H9 (cell line): ENCODE data around the gene VSIG2. TPM values are rescaled to one million over a fixed set of nuclear protein-coding genes. Genes with fewer than 3 reads are reported as not detected.

ENCODE experiments used
- DNase-seq: peaks from one replicate; pipeline ENCODE4 v3.0.0-alpha.2; 2017
- H2AFZ ChIP-seq: one replicate; pipeline ENCODE4 v1.6.1; 2013; ENCODE audit warnings: mild to moderate bottlenecking, low read length, control low read depth, moderate library complexity
- H2AK5ac ChIP-seq: 2 replicates; pipeline ENCODE4 v1.6.1; 2013; ENCODE audit warnings: low read length, control low read depth, mixed read lengths; ENCODE audit not compliant: insufficient read length
- H2BK120ac ChIP-seq: one replicate; pipeline ENCODE4 v1.6.1; 2013; ENCODE audit warnings: low read depth, mild to moderate bottlenecking, low read length, control low read depth, inconsistent platforms; ENCODE audit not compliant: poor library complexity, severe bottlenecking
- H2BK12ac ChIP-seq: 2 replicates; pipeline ENCODE4 v1.6.1; 2013; ENCODE audit warnings: low read length, control low read depth, mixed read lengths, low read depth; ENCODE audit not compliant: insufficient read length
- H2BK15ac ChIP-seq: 2 replicates; pipeline ENCODE4 v1.6.1; 2013; ENCODE audit warnings: low read depth, low read length, control low read depth
- H2BK20ac ChIP-seq: one replicate; pipeline ENCODE4 v1.6.1; 2013; ENCODE audit warnings: low read depth, mild to moderate bottlenecking, low read length, control low read depth, inconsistent platforms; ENCODE audit not compliant: poor library complexity, severe bottlenecking
- H2BK5ac ChIP-seq: 2 replicates; pipeline ENCODE4 v1.6.1; 2013; ENCODE audit warnings: low read length, control low read depth, mixed read lengths; ENCODE audit not compliant: insufficient read length
- H3K14ac ChIP-seq: 2 replicates; pipeline ENCODE4 v1.6.1; 2013; ENCODE audit warnings: low read length, control low read depth; ENCODE audit not compliant: insufficient read depth
- H3K18ac ChIP-seq: 2 replicates; pipeline ENCODE4 v1.6.1; 2013; ENCODE audit warnings: low read depth, mild to moderate bottlenecking, mixed read lengths, low read length, control low read depth; ENCODE audit not compliant: insufficient read length
- H3K23ac ChIP-seq: 2 replicates; pipeline ENCODE4 v1.6.1; 2013; ENCODE audit warnings: low read length, control low read depth, mixed read lengths, low read depth; ENCODE audit not compliant: insufficient read length
- H3K23me2 ChIP-seq: 2 replicates; pipeline ENCODE4 v1.6.1; 2013; ENCODE audit warnings: low read depth, mild to moderate bottlenecking, mixed read lengths, low read length, control low read depth; ENCODE audit not compliant: insufficient read length, poor library complexity, severe bottlenecking
- H3K27ac ChIP-seq: 2 replicates; pipeline ENCODE4 v1.5.1; 2013; ENCODE audit warnings: low read length, control low read depth, mixed read lengths, low read depth; ENCODE audit not compliant: insufficient read length
- H3K27me3 ChIP-seq: 2 replicates; pipeline ENCODE4 v1.6.1; 2013; ENCODE audit warnings: low read length, control low read depth, inconsistent platforms; ENCODE audit not compliant: insufficient read depth
- H3K4ac ChIP-seq: 2 replicates; pipeline ENCODE4 v1.6.1; 2013; ENCODE audit warnings: low read depth, mild to moderate bottlenecking, control low read depth, inconsistent platforms, low read length, moderate library complexity
- H3K4me1 ChIP-seq: 2 replicates; pipeline ENCODE4 v1.6.1; 2013; ENCODE audit warnings: low read length, control low read depth, inconsistent platforms; ENCODE audit not compliant: insufficient read depth
- H3K4me2 ChIP-seq: 2 replicates; pipeline ENCODE4 v1.6.1; 2013; ENCODE audit warnings: low read length, control low read depth, mixed read lengths; ENCODE audit not compliant: insufficient read length, insufficient read depth
- H3K56ac ChIP-seq: 2 replicates; pipeline ENCODE4 v1.6.1; 2013; ENCODE audit warnings: low read depth, mild to moderate bottlenecking, mixed read lengths, low read length, control low read depth; ENCODE audit not compliant: insufficient read length
- H3K79me1 ChIP-seq: 2 replicates; pipeline ENCODE4 v1.6.1; 2013; ENCODE audit warnings: low read depth, mild to moderate bottlenecking, moderate library complexity, low read length, control low read depth, inconsistent platforms; ENCODE audit not compliant: insufficient read depth, poor library complexity, severe bottlenecking
- H3K79me2 ChIP-seq: 2 replicates; pipeline ENCODE4 v1.6.1; 2013; ENCODE audit warnings: low read length, control low read depth, inconsistent platforms; ENCODE audit not compliant: insufficient read depth
- H3K9ac ChIP-seq: 2 replicates; pipeline ENCODE4 v1.6.1; 2013; ENCODE audit warnings: low read length, control low read depth, mixed read lengths; ENCODE audit not compliant: insufficient read length; ENCODE audit errors: extremely low read depth
- H3K9me3 ChIP-seq: one replicate; pipeline ENCODE4 v1.6.1; 2013; ENCODE audit warnings: low read depth, low read length, inconsistent platforms; ENCODE audit not compliant: control insufficient read depth
- H3T11ph ChIP-seq: one replicate; pipeline ENCODE4 v1.6.1; 2013; ENCODE audit warnings: mild to moderate bottlenecking, low read length, control low read depth, inconsistent platforms
- H4K20me1 ChIP-seq: one replicate; pipeline ENCODE4 v1.6.1; 2013; ENCODE audit not compliant: control insufficient read depth, insufficient read length, insufficient read depth
- H4K5ac ChIP-seq: 2 replicates; pipeline ENCODE4 v1.6.1; 2013; ENCODE audit warnings: low read depth, mild to moderate bottlenecking, mixed read lengths, low read length, control low read depth; ENCODE audit not compliant: insufficient read length
- H4K8ac ChIP-seq: replicated peaks from 2 replicates; pipeline ENCODE4 v1.6.1; 2013; ENCODE audit warnings: low read length, control low read depth, mixed read lengths, low read depth; ENCODE audit not compliant: insufficient read length
- H4K91ac ChIP-seq: 2 replicates; pipeline ENCODE4 v1.6.1; 2013; ENCODE audit warnings: low read depth, mild to moderate bottlenecking, moderate library complexity, mixed read lengths, low read length, control low read depth; ENCODE audit not compliant: insufficient read length
- H3K27ac Mint-ChIP-seq, 3 experiments: 2 replicates in 2 of 3; 3 replicates in 1 of 3; pipeline ENCODE4 v1.8.0; 2020 to 2021; ENCODE audit warnings: mixed read lengths in 3 of 3, mild to moderate bottlenecking in 1 of 3, moderate library complexity in 1 of 3
- H3K27me3 Mint-ChIP-seq: 2 replicates; pipeline ENCODE4 v1.8.0; 2021; ENCODE audit warnings: low read depth, mild to moderate bottlenecking, moderate library complexity, mixed read lengths
- H3K36me3 Mint-ChIP-seq, 3 experiments: 2 replicates in 2 of 3; 3 replicates in 1 of 3; pipeline ENCODE4 v1.8.0; 2020 to 2021; ENCODE audit warnings: low read depth in 3 of 3, mixed read lengths in 3 of 3; ENCODE audit not compliant: insufficient read depth in 1 of 3
- H3K4me1 Mint-ChIP-seq, 2 experiments: 2 replicates each; pipeline ENCODE4 v1.8.0; 2020; ENCODE audit warnings: mixed read lengths in 2 of 2
- H3K4me3 Mint-ChIP-seq, 2 experiments: 2 replicates in 1 of 2; 3 replicates in 1 of 2; pipeline ENCODE4 v1.8.0; 2020 to 2021; ENCODE audit warnings: mild to moderate bottlenecking in 2 of 2, mixed read lengths in 2 of 2, moderate library complexity in 1 of 2
- H3K9me3 Mint-ChIP-seq, 2 experiments: 2 replicates in 1 of 2; 3 replicates in 1 of 2; pipeline ENCODE4 v1.8.0; 2020; ENCODE audit warnings: mild to moderate bottlenecking in 2 of 2, mixed read lengths in 2 of 2, moderate library complexity in 1 of 2
- WGBS: extraction: QIAGEN DNeasy Blood & Tissue Kit; methylation state at CpG from one replicate; pipeline ENCODE4 v1.1.7; 2013; ENCODE audit warnings: missing lambda C conversion rate, low lambda C conversion rate, mixed read lengths; ENCODE audit not compliant: insufficient read length; ENCODE audit errors: extremely low coverage; 5-methylcytosine and 5-hydroxymethylcytosine counted together
- total RNA-seq: library from RNA; stranded (reverse); gene quantifications from 2 replicates; pipeline ENCODE4 v1.2.1, GENCODE V29; 2021
- TF ChIP-seq, protein P1 (sequence below): fragments of 200-600 bp; sonication (generic); conservative IDR thresholded peaks from 3 replicates; pipeline ENCODE4 v1.8.0; 2021; ENCODE audit warnings: antibody characterized with exemption, mild to moderate bottlenecking

Gene VSIG2
- total RNA-seq, 1 experiment from 2014 or later: not detected

DNA sequence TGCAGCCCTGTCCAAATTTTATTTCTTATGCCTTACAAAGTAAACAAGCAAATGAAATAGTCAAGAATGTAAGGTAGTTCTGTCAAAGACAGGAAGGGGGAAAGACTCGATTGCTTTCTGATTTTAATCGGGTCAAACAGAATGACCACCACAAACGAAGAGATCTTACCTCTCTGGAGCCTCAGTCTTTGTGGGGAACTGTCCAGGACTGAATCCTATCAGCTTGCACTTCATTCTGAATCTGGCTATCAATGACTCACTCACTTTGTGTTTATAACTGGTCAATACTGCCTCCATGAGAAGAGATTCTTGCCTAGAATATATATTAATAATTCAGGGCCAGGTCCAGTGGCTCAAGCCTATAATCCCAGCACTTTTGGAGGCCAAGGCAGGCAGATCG lies 30.9 kb upstream of the VSIG2 start:
- H3K27ac Mint-ChIP-seq: peak overlapping the region in 1 of 3 experiments; percentile 18; a peak in 1 of 7 replicates
- Histone ChIP-seq H4K8ac (no peak overlapping the region), H2BK120ac (no peak overlapping the region), H2BK12ac (no peak overlapping the region), H4K91ac (no peak overlapping the region), H2AK5ac (no peak overlapping the region), H3K56ac (no peak overlapping the region), H3K27me3 (no peaks in the 10 kb centered on the region; the same call in 1 of the 2 replicates), H3K4me1 (no peaks in the 10 kb centered on the region), H3K79me2 (peaks cover 5% of the 10 kb centered on the region; the same call in 1 of the 2 replicates), H3K9ac (no peak overlapping the region), H3T11ph (no peak overlapping the region), H4K5ac (no peak overlapping the region), H3K27ac (no peak overlapping the region), H2BK20ac (no peak overlapping the region), H3K4ac (no peak overlapping the region), H3K14ac (no peak overlapping the region), H3K23ac (no peak overlapping the region), H3K79me1 (peaks cover 4% of the 10 kb centered on the region), H3K23me2 (no peaks in the 10 kb centered on the region), H2AFZ (no peak overlapping the region), H2BK15ac (no peak overlapping the region), H2BK5ac (no peak overlapping the region), H3K4me2 (no peak overlapping the region), H3K9me3 (no peaks in the 10 kb centered on the region), H4K20me1 (no peaks in the 10 kb centered on the region), H3K18ac (no peak overlapping the region)
- TF ChIP-seq, protein P1, sequence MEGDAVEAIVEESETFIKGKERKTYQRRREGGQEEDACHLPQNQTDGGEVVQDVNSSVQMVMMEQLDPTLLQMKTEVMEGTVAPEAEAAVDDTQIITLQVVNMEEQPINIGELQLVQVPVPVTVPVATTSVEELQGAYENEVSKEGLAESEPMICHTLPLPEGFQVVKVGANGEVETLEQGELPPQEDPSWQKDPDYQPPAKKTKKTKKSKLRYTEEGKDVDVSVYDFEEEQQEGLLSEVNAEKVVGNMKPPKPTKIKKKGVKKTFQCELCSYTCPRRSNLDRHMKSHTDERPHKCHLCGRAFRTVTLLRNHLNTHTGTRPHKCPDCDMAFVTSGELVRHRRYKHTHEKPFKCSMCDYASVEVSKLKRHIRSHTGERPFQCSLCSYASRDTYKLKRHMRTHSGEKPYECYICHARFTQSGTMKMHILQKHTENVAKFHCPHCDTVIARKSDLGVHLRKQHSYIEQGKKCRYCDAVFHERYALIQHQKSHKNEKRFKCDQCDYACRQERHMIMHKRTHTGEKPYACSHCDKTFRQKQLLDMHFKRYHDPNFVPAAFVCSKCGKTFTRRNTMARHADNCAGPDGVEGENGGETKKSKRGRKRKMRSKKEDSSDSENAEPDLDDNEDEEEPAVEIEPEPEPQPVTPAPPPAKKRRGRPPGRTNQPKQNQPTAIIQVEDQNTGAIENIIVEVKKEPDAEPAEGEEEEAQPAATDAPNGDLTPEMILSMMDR: no peak
- H3K36me3 Mint-ChIP-seq: peaks cover 0 to 2% (median 0%) of the 10 kb centered on the region in 3 experiments; a peak in 3 of 7 replicates
- H3K4me1 Mint-ChIP-seq: peaks cover 2 to 7% of the 10 kb centered on the region in 2 experiments; a peak in 2 of 4 replicates
- WGBS: no CpG with 5 or more reads among the region's 4 CpGs
- DNase-seq: no peak
- no peaks in the 10 kb centered on the region for H3K9me3 Mint-ChIP-seq
- H3K27me3 Mint-ChIP-seq: no peaks in the 10 kb centered on the region
- H3K4me3 Mint-ChIP-seq: no peak overlapping the region
